ENCODE measurements around the gene PRR22. TPM values are rescaled to one million over a fixed set of nuclear protein-coding genes. Genes with fewer than 3 reads are reported as not detected.
A peak's percentile ranks its signal among the peaks of the same experiment; 100 is the strongest.

The PRR22 gene
- total and polyA plus RNA-seq, 9 of the 15 experiments (the other 6 are each of a cell fraction or from before 2014, with no cell fraction given), result 0.03 to 12.0 (median 2.0) TPM; not detected in 1

- no peak for TF ChIP-seq E4F1 (CRISPR knock-in tag; IDR thresholded peaks at IDR 0.05; ENCODE audit: borderline replicate concordance)
- no peak for TF ChIP-seq SRSF9 (IDR thresholded peaks at IDR 0.05; ENCODE audit: borderline replicate concordance, low read depth, low read length)
- peak; percentile 100 for TF ChIP-seq ARID4B (CRISPR knock-in tag; IDR thresholded peaks at IDR 0.05)
- peak; percentile 70 for TF ChIP-seq PCBP1 (IDR thresholded peaks at IDR 0.05; ENCODE audit: low read depth, low read length, poor library complexity, severe bottlenecking)
- TF ChIP-seq HES1 (IDR thresholded peaks at IDR 0.05; ENCODE audit: low read depth), result peak; percentile 10; the same call in 1 of the 2 replicates
- TF ChIP-seq ZHX1 (conservative IDR thresholded peaks at IDR 0.05; ENCODE audit: low read length), result no peak
- TF ChIP-seq FOXP1 (CRISPR knock-in tag; IDR thresholded peaks at IDR 0.05), result peak; percentile 94; the same call in 1 of the 2 replicates
- TF ChIP-seq ZNF408 (CRISPR knock-in tag; IDR thresholded peaks at IDR 0.05; ENCODE audit: low read depth), result no peak
- TF ChIP-seq THAP12 (CRISPR knock-in tag; IDR thresholded peaks at IDR 0.05), result peak; percentile 61; the same call in 1 of the 2 replicates
- TF ChIP-seq ZBTB9 (CRISPR knock-in tag; IDR thresholded peaks at IDR 0.05), result peak; percentile 77
These were observed 6.3 kb upstream of the PRR22 start, which contains the start of gene DUS3L (continued) for GRCh38 chr19:5790559-5791520.

All from K562 (cell line).